GM18868 (cell line): ENCODE measurements around the gene SLC12A3.

Experiments used
- ATAC-seq: cut with Tn5 transposase; IDR thresholded peaks from one replicate; pipeline ENCODE4 v1.9.1; 2021; ENCODE audit warnings: mild to moderate bottlenecking, moderate library complexity; ENCODE audit not compliant: unreplicated experiment

Gene SLC12A3

DNA sequence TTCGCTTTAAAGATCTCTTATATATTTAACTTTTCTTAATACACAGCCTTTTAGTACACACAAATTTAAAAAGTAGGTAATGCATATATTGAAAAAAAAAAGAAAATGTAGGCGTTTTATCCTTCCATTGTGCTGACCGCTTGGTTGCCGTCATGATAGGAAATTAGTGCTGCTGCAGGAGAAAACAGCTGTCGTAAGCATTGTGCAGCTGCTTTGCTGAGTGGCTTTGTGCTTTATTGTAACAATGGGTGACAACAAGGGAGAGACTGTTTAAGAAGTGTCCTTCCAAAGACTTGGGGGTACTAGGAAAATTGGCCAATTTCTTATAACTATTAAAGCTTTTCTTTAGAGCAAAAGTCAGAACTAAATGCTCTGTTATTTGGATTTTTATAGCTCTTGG lies 71.9 kb downstream of the SLC12A3 start:
- ATAC-seq, result no peak

DNA sequence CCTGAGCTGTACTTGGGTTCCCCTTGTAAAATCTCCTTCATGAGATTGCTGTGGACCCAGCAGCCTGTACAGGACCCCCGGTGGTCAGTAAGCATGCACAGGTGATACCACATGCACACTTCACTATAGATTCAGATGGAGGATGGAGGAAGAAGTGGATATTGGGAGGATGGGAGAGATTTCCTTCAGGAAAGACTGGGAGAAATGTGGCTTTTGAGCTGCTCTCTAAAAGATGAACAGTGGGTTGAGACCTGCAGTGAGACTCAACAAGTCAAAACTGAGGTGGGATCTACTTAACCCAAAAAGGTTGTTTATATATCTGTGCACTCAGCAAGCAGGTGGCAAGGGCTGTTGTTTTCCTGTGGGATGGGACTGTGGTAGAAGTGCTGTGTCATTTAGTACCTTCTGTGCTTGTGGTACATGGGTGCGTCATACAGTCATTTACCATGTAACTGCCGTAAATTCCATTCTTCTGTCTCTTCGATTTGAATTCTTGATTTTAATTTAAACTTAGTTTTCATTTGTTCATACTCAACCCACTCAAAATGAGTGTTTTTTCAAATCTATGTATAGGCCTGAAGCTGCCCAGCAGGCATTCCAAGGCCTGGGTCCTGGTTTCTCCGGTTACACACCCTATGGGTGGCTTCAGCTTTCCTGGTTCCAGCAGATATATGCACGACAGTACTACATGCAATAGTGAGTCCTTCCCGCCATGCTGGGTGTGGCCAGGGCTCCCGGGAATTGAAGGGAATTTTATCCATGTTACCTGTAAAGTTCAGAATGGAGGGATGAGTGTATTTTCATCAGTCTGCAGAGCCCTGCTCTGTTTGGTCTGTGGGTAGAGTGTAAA lies 73.9 kb downstream of the SLC12A3 start:
- ATAC-seq, result no peak

DNA sequence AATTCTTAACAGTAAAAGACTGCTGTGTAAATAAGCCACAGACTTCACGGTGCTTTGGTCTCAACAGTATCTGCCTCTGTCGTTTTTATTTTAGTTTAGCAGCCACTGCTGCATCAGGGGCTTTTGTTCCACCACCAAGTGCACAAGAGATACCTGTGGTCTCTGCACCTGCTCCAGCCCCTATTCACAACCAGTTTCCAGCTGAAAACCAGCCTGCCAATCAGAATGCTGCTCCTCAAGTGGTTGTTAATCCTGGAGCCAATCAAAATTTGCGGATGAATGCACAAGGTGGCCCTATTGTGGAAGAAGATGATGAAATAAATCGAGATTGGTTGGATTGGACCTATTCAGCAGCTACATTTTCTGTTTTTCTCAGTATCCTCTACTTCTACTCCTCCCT lies 74.8 kb downstream of the SLC12A3 start:
- no peak for ATAC-seq

DNA sequence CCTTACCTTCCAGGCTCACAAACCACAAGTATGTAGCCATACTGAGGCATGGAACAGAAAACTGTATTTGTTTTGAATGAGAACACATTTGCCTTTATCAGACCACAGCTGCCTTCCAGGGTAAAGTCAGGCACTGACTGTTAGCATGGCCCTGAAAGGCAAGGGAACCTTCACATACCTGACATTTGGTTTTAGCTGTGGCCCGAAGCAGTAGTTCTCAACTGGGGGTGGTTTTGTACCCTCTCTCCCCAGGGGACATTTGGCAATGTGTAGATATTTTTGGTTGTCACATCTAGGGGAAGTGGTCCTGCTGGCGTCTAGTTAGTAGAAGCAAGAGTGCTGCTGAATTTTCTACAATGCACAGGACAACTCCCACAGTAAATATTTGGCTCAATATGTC lies 76.1 kb downstream of the SLC12A3 start:
- ATAC-seq, result no peak

DNA sequence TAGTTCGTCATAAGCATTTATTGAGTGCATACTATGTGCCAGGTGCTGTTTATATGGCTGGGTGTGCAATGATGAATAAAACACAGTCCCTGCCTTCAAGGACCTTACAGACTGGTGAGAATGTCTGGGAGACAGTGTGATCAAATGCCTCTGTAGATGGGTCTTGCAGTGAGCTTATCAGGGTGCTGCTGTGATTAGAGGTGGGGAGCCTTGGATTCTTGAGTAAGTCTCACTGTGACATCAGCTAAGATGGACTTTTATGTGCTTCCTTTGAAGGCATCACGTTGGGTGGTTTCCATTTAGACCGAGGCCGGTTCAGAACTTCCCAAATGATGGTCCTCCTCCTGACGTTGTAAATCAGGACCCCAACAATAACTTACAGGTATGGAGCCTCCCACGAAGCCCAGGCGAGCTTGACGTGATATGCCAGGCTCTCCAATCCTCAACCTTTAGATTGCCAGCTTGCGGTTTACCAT lies 76.9 kb downstream of the SLC12A3 start:
- no peak for ATAC-seq

DNA sequence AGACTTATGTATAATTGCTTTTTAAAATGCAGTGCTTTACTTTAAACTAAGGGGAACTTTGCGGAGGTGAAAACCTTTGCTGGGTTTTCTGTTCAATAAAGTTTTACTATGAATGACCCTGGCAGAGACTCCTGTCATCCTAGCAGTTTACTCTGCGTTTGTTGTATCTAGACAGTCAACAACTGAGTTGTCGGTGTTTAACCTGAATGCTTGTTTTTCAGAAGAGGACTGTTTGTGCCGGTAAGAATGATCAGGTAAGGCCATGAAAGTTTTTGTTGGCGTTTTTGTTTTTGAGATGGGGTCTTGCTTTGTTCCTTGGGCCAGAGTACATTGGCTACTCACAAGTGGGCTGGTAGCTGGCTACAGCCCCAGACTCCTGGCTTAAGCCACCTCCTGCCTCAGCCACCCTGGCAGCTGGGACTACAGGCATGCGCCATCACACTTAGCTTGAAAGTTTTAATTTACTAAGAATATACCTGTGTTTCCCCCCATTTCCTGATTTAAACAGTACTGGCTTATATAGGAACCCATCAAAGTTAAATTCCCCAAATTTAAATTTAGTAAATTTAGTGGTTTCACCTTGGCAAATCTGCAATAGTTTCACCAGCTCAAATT lies 78.9 kb downstream of the SLC12A3 start:
- no peak for ATAC-seq

DNA sequence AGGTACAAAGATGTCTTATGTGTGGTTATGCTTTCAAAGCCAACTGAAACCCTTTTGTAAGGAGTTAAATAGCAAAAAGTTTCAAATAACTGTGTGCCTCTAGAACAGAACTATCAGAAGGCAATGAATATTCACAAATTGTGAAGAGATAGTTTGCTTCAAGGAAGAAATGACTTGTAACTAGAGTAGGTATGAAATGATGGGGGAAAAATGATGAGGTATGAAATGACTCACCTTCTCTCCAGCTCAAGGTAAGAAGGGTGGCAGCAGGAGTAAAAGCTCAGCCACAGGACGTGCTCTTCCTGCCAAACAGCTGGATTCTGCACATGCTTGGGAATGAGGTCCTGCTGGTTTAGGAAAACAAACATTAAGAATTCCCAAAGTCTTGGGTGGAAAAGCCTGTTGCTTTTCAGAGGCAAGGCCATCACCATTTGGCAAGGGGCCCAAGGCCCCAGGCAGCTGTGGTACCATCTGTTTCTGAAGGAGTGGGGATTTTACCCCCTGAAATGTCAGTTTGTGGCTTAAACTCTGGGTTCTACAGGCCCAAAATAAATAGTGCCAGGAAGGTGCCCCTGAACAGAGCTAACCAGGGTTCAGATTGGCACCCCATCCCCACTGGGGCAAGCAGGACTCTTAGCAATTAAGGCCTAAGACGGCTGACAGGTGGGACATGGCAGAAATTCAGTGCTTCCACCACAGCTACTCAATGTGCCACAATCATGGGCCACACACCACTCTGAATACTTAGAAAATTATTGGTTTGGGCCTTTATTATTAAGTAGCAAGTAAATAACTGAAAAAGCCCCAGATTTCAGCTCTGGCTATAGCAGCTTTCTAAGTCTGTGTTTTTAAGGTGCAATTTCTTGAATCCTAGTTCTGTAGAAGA lies 80.2 kb downstream of the SLC12A3 start:
- ATAC-seq, result peak; percentile 52

DNA sequence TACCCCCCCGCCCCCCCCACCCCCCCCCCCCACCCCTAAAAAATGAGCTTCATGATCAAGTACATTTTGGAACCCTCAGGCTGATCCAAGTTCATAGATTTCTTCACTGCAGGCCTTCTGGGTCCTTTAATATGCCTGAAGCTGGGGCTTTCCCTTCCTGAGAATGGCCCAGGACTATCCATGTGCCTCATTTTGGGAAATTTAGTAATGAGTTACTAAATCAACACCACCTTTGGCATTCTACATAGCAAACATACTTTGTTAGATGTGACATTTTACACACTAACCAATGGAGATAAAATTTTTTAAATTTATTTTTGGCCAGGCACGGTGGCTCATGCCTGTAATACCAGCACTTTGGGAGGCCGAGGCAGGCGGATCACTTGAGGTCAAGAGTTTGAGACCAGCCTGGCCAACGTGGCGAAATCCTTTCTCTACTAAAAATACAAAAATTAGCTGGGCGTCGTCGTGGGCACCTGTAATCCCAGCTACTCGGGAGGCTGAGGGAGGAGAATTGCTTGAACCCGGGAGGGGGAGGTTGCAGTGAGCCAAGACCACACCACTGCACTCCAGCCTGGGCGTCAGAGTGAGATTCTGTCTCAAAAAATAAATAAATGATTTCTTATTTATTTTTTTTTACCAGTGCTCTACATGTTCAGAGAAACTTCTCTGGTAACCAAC lies 81.0 kb downstream of the SLC12A3 start:
- ATAC-seq, result no peak

DNA sequence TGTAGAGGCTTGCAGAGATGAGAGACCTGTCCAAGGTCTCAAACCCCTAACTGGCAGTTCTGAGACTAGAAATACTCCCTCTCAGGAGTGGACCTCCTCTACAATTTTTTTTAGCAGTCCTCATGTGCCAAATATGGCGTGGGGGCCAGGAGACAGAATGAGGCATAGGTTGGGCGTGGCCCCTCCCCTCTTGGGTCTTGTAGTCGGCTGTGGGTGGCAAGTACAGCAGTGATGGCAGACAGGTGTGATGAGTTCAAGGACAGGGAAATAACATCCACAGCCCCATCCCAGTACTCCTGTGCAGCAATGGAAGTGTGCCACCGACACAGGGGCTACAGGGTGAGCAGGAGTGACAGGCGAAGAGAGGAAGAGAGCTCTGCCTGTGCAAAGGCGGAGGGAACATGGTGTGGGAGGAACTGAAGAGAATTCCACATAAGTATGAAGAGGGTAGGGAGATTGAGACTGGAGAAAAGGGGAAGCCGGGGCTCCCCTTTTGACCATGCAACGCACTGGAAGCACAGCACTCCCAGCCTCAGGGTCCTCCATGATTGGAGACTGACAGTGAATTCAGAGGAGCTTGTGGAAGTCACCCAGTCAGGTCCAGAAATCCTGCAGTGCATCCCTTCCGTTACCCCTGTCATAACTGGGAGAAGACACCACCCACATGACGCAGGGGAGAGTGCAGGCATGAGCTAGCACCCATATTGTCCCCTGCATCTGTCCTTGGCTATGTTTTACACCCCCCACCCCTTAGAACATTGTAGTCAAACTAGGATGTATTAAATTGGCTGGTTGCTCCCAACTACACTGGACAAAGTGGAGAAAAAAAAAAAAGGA lies 82.0 kb downstream of the SLC12A3 start:
- no peak for ATAC-seq

DNA sequence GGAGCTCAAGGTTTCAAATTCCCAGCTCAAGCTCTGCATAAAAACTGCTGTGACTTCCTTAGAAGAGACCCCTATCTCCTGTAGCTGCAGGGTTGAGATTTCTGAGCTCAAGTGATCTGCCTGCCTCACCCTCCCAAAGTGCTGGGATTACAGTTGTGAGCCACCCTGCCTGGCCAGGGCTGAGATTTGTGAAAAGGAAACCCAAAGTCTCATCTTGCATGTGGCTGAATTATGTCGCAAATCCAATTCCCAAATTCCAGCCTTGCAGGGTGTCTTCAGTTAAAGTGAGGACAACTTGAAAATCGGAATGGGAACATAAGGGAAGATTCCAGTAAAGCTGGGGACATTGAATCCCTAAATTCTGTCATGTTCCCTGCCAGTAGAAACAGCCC lies 82.6 kb downstream of the SLC12A3 start:
- no peak for ATAC-seq

DNA sequence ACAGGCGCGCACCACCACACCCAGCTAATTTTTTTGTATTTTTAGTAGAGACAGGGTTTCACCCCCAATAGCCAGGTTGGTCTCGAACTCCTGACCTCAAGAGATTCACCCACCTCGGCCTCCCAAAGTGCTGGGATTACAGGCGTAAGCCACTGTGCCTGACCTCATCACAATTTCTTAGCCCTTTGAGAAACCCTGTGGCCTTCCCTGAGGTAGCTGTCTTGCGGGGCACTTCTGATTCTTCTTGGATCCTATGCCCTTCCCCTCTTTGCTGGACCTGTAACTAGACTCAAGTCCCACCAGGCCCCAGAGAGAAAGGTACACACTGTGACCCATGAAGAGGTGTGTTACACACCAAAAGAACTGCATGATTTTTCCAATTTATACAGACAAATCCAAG lies 83.2 kb downstream of the SLC12A3 start:
- no peak for ATAC-seq

DNA sequence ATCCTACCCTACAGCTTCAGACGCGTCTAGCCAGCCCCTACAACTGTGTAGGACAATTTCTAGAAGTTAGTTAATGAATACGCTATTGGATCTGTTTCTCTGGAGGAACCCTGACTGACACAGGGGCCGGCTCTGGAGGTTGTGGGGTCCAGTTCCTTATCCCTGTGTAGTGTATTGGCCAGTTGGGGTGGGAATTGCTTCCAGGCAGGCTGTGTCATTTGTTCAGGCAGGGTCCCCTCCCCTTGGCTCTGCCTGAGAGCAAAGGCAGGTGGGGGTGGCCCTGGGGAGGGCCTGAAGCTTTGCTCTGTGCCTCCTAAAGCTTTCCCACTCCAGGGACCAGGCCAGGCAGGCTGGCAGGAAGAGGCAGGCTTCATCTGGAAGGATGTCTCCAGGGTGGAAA lies 85.0 kb downstream of the SLC12A3 start:
- ATAC-seq, result no peak

DNA sequence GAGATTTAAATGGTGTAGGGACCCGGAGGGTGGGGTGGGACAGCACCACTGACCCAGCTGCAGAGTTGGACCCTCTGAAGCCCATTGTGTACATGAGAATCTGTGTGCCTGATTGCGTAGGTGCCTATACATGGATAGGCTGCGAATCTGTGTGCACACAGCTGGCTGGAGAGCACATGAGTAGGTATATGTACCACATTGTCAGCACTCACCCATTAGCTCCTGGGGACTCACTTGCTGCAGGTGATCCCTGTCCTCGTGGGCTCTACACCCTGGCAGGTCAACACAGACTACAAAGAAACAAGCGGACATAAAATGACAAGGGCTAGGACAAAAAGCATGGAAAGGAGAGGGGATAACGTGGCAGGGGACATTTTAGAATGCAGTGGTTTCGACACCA lies 85.4 kb downstream of the SLC12A3 start:
- no peak for ATAC-seq

DNA sequence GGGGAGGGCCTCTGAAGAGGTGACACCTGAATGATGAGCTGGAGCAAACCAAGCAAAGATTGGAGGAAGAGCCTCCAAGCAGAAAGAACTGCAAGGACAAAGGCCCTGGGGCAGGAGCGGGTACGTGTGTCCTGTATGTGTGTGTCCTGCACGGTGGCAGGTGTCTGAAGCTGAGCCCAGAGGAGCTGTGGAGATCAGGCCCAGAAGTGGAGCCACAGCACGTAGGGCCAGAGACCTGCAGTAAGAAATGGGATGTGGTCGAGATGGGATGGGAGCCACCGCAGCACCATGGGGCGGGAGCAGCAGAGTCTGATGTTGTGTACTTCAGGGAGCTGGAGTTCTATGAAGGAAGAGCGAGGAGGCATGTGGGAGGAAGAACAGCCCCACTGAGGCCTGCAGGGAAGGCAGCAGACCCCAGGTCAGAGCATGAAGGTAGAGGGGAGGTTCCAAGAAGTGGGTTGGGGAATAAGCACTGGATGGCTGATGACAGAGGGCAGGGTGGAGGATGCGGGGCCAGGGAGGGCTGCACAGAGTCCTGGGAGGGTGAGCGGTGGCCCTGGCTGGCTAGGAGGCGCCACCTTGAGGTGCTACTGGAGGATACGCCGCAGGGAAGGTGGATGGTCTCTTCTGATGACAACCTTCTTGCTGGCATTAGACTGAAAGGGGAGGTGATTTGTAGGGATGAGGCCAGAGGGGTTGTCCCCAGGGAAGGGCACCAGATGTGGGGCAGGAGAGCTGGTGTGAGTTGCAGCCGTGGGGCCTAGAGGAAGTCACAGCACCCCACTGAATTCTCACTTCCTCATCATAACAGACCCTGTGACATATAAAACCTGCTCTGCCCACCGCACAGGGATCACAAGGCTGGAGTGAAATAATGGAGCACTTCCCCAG lies 86.1 kb downstream of the SLC12A3 start:
- peak; percentile 75 for ATAC-seq

DNA sequence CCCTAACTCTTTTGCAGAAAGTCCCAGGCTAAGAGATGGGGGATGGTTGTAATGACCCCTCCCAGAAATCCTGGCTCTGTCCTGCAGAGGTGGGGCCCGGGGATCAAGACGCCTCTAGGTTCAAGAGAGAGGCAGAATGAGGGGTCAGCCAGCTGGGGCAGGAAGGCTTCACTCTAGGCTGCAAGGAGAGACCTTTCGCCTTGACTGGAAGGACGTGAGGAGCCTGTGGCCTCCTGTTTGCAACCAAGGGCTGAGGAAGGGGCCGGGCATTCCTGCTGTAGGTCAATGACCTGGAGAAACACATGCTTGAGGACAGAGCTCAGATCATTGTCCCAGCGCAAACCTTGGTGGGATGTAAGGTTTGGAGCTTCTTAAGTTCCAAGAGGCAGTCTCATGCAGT lies 88.0 kb downstream of the SLC12A3 start:
- no peak for ATAC-seq

DNA sequence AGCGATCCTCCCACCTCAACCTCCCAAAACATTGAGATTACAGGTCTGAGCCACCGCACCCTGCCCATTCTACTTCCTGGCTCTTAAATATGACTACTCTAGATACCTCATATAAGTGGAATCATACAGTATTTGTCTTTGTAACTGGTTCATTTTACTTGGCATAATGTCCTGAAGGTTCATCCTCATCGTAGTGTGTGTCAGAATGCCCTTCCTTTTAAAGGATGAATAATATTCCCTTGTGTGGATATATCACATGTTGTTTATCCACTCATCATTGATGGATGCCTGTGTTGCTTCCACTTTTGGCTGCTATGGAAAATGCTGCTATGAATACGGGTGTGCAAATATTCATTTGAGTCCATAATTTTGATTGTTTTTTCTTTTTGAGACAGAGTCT lies 91.1 kb downstream of the SLC12A3 start:
- ATAC-seq, result no peak

DNA sequence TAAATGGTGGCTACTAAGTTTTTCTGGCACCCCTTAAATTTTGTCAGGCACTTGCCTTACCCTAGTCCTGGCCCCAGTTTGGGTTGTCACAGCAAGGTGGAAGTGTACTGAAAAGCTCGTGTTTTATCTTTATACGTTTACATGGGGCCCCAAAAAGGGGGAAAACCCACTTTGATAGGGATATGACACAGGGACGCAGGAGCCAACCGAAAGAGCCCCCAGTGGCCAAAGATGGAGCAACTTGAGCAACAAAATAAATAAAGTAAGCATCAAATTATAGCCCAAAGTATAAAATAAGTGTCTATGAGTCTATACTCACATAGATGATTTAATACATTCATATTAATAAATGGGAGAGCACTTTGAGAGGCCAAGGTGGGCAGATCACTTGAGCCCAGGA lies 91.7 kb downstream of the SLC12A3 start:
- ATAC-seq, result no peak

DNA sequence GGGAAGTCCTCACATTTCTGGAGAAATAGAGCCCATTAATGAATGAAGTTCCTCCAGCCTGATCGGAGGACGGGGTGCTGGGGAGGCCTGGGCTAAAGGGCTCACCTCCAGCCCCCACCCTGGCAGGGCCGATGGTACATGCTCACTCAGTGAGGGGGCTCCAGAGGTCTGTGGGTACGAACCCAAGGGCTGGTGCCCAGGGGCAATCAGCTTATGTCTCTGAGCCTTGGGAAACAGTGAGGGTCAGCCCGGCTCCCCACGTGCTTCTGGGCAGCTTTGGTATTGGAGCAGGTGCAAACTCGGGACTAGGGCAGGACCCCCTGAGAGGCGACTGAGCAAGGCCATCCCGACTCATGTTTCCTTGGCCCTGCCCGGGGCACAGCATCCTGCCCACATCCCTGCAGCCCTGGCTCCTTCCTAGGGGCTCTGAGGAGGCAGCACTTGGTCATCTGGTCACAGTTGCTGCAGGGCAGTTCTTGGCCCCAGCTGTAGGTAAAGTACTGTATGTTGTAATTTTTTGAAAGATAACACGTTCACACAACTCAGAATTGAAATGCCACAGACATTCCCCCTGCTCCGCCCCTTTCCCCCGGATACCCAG lies 95.8 kb downstream of the SLC12A3 start:
- ATAC-seq, result no peak

DNA sequence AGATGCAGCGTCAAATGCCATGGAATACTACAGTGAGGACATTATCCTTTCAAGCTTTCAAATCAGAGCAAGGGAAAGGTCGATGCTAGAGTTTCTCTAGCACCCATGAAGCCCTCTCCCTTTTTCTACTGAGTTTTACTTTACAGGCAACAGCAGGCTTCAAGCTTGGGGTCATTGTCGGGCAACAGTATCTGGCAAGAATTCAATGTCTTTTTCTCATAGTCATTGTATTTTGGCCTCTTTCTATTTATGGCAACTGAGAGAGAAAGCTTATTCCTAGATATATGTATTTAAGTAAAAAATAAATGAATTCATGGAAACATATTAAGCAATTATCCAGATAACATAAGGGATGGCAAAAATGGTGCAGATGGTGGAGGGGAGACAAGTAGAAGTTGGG lies 96.4 kb downstream of the SLC12A3 start:
- no peak for ATAC-seq
